ENCODE measurements around the gene CCDC127. TPM values are rescaled to one million over a fixed set of nuclear protein-coding genes. Genes with fewer than 3 reads are reported as not detected.
"Not testable (repeated sequence)": the region's sequence is repeated elsewhere in the genome, so short reads cannot be mapped to it uniquely, and the experiment has no call there.

CCDC127 gene
- total and polyA plus RNA-seq, 2 experiments from 2014 or later, result 11.3 to 19.3 TPM

- Histone ChIP-seq H3K27me3 (no peaks in the 10 kb centered on the region), H3K36me3 (peaks cover 15% of the 10 kb centered on the region), H3K27ac (no peak overlapping the region), H3K9me3 (ENCODE audit: low read depth) (no peaks in the 10 kb centered on the region), H3K4me3 (no peak overlapping the region), H3K4me1 (ENCODE audit: low read depth) (no peaks in the 10 kb centered on the region)
- no peak for DNase-seq (ENCODE audit: low read depth in 1 of 2, low spot score in 1 of 2)
- no peak for TF ChIP-seq CTCF (IDR thresholded peaks at IDR 0.05; ENCODE audit: low read depth, low read length)
These were observed 34.6 kb upstream of the CCDC127 start for GRCh38 chr5:252546-252945.

- H3K4me1 ChIP-seq (ENCODE audit: low read depth); DNase-seq (ENCODE audit: low read depth in 1 of 2, low spot score in 1 of 2); H3K27me3 ChIP-seq; H3K4me3 ChIP-seq; H3K9me3 ChIP-seq (ENCODE audit: low read depth); H3K27ac ChIP-seq: not testable (repeated sequence)
- peaks cover 16% of the 10 kb centered on the region for H3K36me3 ChIP-seq
These were observed 34.0 kb upstream of the CCDC127 start for GRCh38 chr5:251975-252374.

- H3K9me3 ChIP-seq (ENCODE audit: low read depth); DNase-seq (ENCODE audit: low read depth in 1 of 2, low spot score in 1 of 2); H3K4me3 ChIP-seq; H3K27me3 ChIP-seq; H3K4me1 ChIP-seq (ENCODE audit: low read depth); H3K27ac ChIP-seq: not testable (repeated sequence)
- peaks cover 18% of the 10 kb centered on the region for H3K36me3 ChIP-seq
These were observed 33.6 kb upstream of the CCDC127 start for GRCh38 chr5:251538-251937.

GRCh38 chr5:251016-251415 lies 33.1 kb upstream of the CCDC127 start:
- H3K4me3 ChIP-seq; DNase-seq (ENCODE audit: low read depth in 1 of 2, low spot score in 1 of 2); H3K4me1 ChIP-seq (ENCODE audit: low read depth); H3K9me3 ChIP-seq (ENCODE audit: low read depth); H3K27me3 ChIP-seq; H3K27ac ChIP-seq: not testable (repeated sequence)
- peaks cover 20% of the 10 kb centered on the region for H3K36me3 ChIP-seq

- H3K9me3 ChIP-seq (ENCODE audit: low read depth); H3K4me1 ChIP-seq (ENCODE audit: low read depth); H3K27ac ChIP-seq; DNase-seq (ENCODE audit: low read depth in 1 of 2, low spot score in 1 of 2); H3K4me3 ChIP-seq; H3K27me3 ChIP-seq: not testable (repeated sequence)
- peaks cover 20% of the 10 kb centered on the region for H3K36me3 ChIP-seq
These were observed 32.4 kb upstream of the CCDC127 start for GRCh38 chr5:250396-250795.

- not testable (repeated sequence) for H3K27ac ChIP-seq; H3K4me1 ChIP-seq (ENCODE audit: low read depth); DNase-seq (ENCODE audit: low read depth in 1 of 2, low spot score in 1 of 2); H3K9me3 ChIP-seq (ENCODE audit: low read depth); H3K4me3 ChIP-seq; H3K27me3 ChIP-seq
- H3K36me3 ChIP-seq, result peaks cover 26% of the 10 kb centered on the region
These were observed 27.8 kb upstream of the CCDC127 start for GRCh38 chr5:245717-246116.

- not testable (repeated sequence) for H3K27me3 ChIP-seq; H3K9me3 ChIP-seq (ENCODE audit: low read depth); DNase-seq (ENCODE audit: low read depth in 1 of 2, low spot score in 1 of 2); H3K27ac ChIP-seq; H3K4me3 ChIP-seq; H3K4me1 ChIP-seq (ENCODE audit: low read depth)
- peaks cover 32% of the 10 kb centered on the region for H3K36me3 ChIP-seq
These were observed 25.9 kb upstream of the CCDC127 start for GRCh38 chr5:243683-244367.

GRCh38 chr5:241045-241669 lies 23.2 kb upstream of the CCDC127 start:
- not testable (repeated sequence) for H3K27me3 ChIP-seq; DNase-seq (ENCODE audit: low read depth in 1 of 2, low spot score in 1 of 2); H3K27ac ChIP-seq; H3K4me3 ChIP-seq; H3K4me1 ChIP-seq (ENCODE audit: low read depth); H3K9me3 ChIP-seq (ENCODE audit: low read depth)
- peaks cover 19% of the 10 kb centered on the region for H3K36me3 ChIP-seq

- H3K4me3 ChIP-seq; DNase-seq (ENCODE audit: low read depth in 1 of 2, low spot score in 1 of 2); H3K27ac ChIP-seq; H3K9me3 ChIP-seq (ENCODE audit: low read depth); H3K27me3 ChIP-seq; H3K4me1 ChIP-seq (ENCODE audit: low read depth): not testable (repeated sequence)
- H3K36me3 ChIP-seq, result peaks cover 20% of the 10 kb centered on the region
These were observed 22.6 kb upstream of the CCDC127 start for GRCh38 chr5:240550-240949.

- not testable (repeated sequence) for H3K27ac ChIP-seq; H3K9me3 ChIP-seq (ENCODE audit: low read depth); H3K4me3 ChIP-seq; H3K27me3 ChIP-seq; H3K4me1 ChIP-seq (ENCODE audit: low read depth)
- H3K36me3 ChIP-seq, result peaks cover 39% of the 10 kb centered on the region
- peak in 1 of 2 donors; percentile 20 for DNase-seq (ENCODE audit: low read depth in 1 of 2, low spot score in 1 of 2)
These were observed 20.0 kb upstream of the CCDC127 start for GRCh38 chr5:237931-238330.

GRCh38 chr5:235527-235926 lies 17.6 kb upstream of the CCDC127 start:
- not testable (repeated sequence) for H3K4me3 ChIP-seq; H3K9me3 ChIP-seq (ENCODE audit: low read depth); H3K27me3 ChIP-seq; DNase-seq (ENCODE audit: low read depth in 1 of 2, low spot score in 1 of 2); H3K27ac ChIP-seq; H3K4me1 ChIP-seq (ENCODE audit: low read depth)
- H3K36me3 ChIP-seq, result peaks cover 32% of the 10 kb centered on the region
